Dermis lymphatic vessel endothelial cell (primary cell): ENCODE results near the gene TYROBP. TPM values are rescaled to one million over a fixed set of nuclear protein-coding genes. Genes with fewer than 3 reads are reported as not detected.

Experiments
- total RNA-seq: library from RNA; depleted of rRNA; stranded (reverse); fragments of >200 nt; gene quantifications from 2 replicates; pipeline ENCODE4 v1.2.1, GENCODE V29; 2014

Gene TYROBP
- not detected in 2 replicates for total RNA-seq

GRCh38 chr19:35908010-35908441 lies at the start of gene TYROBP:
Gene TYROBP (minus strand): TSS chr19:35908295. CDS start chr19:35908228, 67 bp downstream.

GRCh38 chr19:35935911-35936737 lies 28.0 kb upstream of the TYROBP start, which contains the start of gene LRFN3:
Gene LRFN3 (plus strand): TSS chr19:35936374. CDS start chr19:35939426, 3,052 bp downstream.

GRCh38 chr19:35901854-35902661 lies 6.0 kb downstream of the TYROBP start, which contains the start of gene HCST:
Gene HCST (plus strand): TSS chr19:35902529. CDS start chr19:35902594, 65 bp downstream.

GRCh38 chr19:35868172-35868822 lies 39.8 kb downstream of the TYROBP start, which contains the start of gene APLP1:
Gene APLP1 (plus strand): TSS chr19:35868574. CDS start chr19:35868637, 63 bp downstream.

GRCh38 chr19:35856546-35857149 lies 51.4 kb downstream of the TYROBP start, which contains the start of gene KIRREL2:
Gene KIRREL2 (plus strand): TSS chr19:35856911. CDS start chr19:35857120, 209 bp downstream.

Other genes with a start within 250 kb of the TYROBP start
- gene UPK1A, start 241.8 kb downstream of the TYROBP start, total RNA-seq, result not detected in 2 replicates
- gene ZBTB32, start 203.7 kb downstream of the TYROBP start, total RNA-seq, result not detected in 2 replicates
- 4.2 and 4.3 TPM in 2 replicates for gene KMT2B, start 190.3 kb downstream of the TYROBP start, total RNA-seq
- gene IGFLR1, start 165.8 kb downstream of the TYROBP start, total RNA-seq, result 0.34 and 0.65 TPM in 2 replicates
- 2.8 and 3.8 TPM in 2 replicates for gene U2AF1L4, start 162.9 kb downstream of the TYROBP start, total RNA-seq
- 17.0 and 19.9 TPM in 2 replicates for gene PSENEN, start 162.6 kb downstream of the TYROBP start, total RNA-seq
- gene LIN37, start 159.7 kb downstream of the TYROBP start, total RNA-seq, result 4.0 and 4.3 TPM in 2 replicates
- 0.09 and 0.11 TPM in 2 replicates for gene HSPB6, start 151.3 kb downstream of the TYROBP start, total RNA-seq
- gene PROSER3, start 150.1 kb downstream of the TYROBP start, total RNA-seq, result 0.95 and 1.1 TPM in 2 replicates
- 0.95 and 1.4 TPM in 2 replicates for gene ARHGAP33, start 132.7 kb downstream of the TYROBP start, total RNA-seq
- gene PRODH2, start 95.5 kb downstream of the TYROBP start, total RNA-seq, result not detected in 2 replicates
- gene NPHS1, start 55.8 kb downstream of the TYROBP start, total RNA-seq, result not detected in 2 replicates
- not detected in 2 replicates for gene KIRREL2, start 51.4 kb downstream of the TYROBP start, total RNA-seq
- gene APLP1, start 39.7 kb downstream of the TYROBP start, total RNA-seq, result 0.98 and 1.8 TPM in 2 replicates
- gene NFKBID, start 7.8 kb downstream of the TYROBP start, total RNA-seq, result 2.9 and 3.1 TPM in 2 replicates
- 0.17 and 0.54 TPM in 2 replicates for gene HCST, start 5.8 kb downstream of the TYROBP start, total RNA-seq
- 1.2 and 1.7 TPM in 2 replicates for gene LRFN3, start 28.1 kb upstream of the TYROBP start, total RNA-seq
- gene SDHAF1, start 86.9 kb upstream of the TYROBP start, total RNA-seq, result 10.6 and 11.6 TPM in 2 replicates
- under 0.01 TPM in 1 of 2 replicates, not detected in the other for gene SYNE4, start 100.5 kb upstream of the TYROBP start, total RNA-seq
- gene ALKBH6, start 105.9 kb upstream of the TYROBP start, total RNA-seq, result 5.0 and 8.3 TPM in 2 replicates
- 2.3 and 2.8 TPM in 2 replicates for gene CLIP3, start 124.6 kb upstream of the TYROBP start, total RNA-seq
- 0.60 and 1.7 TPM in 2 replicates for gene THAP8, start 146.0 kb upstream of the TYROBP start, total RNA-seq
- gene WDR62, start 146.6 kb upstream of the TYROBP start, total RNA-seq, result 0.60 and 0.98 TPM in 2 replicates
- gene OVOL3, start 202.8 kb upstream of the TYROBP start, total RNA-seq, result not detected in 2 replicates
- gene POLR2I, start 206.6 kb upstream of the TYROBP start, total RNA-seq, result 93.6 and 102 TPM in 2 replicates
- 135 and 144 TPM in 2 replicates for gene TBCB, start 207.2 kb upstream of the TYROBP start, total RNA-seq
- 419 and 451 TPM in 2 replicates for gene CAPNS1, start 231.8 kb upstream of the TYROBP start, total RNA-seq
- gene COX7A1, start 244.2 kb upstream of the TYROBP start, total RNA-seq, result 39.0 and 65.5 TPM in 2 replicates